T-helper 2 cell (primary cell): ENCODE measurements around the gene NACAD.

ENCODE experiments used
- DNase-seq, 5 experiments: peaks; one replicate each; pipeline versions ENCODE4 v3.0.0 to v3.0.0-alpha.2; 2012 to 2022

NACAD gene

DNA sequence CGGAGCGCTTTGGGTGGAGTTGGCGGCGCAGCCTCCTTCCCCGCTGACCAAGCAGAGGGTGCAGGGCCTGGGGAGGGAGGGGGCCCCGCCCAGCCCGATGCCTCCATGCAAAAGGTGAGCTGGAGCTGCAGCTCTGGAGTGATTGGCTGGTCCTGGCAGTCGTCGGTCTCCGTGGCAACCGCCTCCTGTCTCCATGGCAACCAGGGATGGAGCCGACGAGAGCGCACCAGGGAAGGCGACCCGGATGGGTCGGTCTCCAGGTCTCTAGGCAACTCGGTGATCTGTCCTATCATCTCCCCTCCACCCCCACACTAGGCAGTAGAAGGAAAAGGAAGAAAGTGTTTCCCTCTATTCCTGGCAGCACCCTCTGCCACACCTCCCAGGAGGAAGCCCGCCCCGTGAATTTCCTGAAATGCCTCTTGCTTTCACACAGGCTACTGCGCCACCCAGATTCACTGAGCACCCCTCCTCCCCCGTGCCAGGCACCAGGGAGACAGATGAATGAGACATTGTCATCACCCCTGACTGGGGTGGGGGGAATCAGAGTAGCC, 647 bp upstream of the NACAD start:
- peak in 4 of 5 experiments; percentile 48 to 75 (median 51) for DNase-seq

DNA sequence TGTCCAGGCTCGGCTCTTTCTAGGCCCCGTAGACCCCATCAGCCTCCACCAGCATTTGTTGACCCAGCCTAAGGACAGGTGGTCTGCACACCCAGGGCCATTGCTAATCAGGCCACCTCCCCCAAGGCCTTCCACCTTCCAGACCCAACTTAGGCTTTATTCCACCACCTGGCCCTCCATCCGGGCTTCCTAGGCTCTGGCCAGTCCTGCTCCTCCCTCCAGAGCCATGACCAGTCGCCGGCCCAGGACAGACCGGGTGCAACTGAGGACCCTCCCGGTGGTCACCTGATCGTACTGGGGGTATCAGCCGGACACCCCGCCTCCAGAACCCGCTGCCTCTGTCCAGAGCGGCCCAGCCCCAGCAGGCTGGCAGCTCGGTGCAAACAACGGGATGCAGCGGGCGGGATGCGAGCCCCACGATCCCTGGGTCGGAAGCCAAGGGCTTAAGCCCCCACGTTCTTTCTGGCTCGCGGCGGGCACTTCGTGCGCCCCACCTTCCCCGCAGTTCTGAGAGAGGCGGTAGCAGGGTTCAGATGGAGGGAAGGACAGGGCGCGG, 545 bp downstream of the NACAD start:
- DNase-seq, result no peak

DNA sequence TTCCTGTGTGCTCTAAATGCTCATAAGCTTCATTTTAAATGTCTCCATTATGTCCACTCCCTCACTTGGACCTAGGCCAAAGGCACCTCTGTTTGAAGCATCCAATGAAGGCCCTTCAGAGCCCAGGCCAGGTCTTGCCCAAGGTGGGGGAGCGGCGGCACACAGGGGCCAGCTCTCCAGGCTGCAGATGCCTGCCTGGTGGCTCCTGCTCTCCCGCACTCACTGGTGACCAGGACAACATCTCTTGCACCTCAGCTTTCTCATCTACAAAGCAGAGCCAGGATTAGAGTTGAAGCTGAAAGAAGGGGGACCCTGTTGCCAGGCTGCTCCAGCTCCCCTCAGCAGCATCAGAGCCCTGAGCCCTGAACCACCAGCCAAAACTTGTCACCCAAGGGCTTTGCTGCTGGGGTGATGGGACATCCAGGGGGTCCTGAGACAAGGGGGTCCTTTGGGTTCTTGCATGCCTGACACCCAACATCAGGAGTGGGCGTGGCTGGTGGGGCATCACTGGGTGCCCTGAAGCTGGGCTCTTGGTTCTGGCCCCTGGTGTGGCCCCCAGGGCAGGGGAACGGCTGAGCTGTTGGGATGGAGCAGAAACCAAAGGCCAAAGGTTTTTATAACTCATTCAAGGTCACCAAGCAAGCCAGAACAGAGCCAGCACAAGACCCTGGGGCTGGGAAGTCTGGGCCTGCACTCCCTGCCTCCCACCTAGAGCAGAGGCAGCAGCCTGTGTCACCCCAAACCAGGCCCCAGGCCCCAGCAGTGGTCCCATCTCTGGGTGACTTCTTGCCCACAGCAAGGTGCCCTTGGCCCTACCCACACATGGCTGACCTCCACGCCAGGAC, 1.2 kb downstream of the NACAD start:
- no peak for DNase-seq

DNA sequence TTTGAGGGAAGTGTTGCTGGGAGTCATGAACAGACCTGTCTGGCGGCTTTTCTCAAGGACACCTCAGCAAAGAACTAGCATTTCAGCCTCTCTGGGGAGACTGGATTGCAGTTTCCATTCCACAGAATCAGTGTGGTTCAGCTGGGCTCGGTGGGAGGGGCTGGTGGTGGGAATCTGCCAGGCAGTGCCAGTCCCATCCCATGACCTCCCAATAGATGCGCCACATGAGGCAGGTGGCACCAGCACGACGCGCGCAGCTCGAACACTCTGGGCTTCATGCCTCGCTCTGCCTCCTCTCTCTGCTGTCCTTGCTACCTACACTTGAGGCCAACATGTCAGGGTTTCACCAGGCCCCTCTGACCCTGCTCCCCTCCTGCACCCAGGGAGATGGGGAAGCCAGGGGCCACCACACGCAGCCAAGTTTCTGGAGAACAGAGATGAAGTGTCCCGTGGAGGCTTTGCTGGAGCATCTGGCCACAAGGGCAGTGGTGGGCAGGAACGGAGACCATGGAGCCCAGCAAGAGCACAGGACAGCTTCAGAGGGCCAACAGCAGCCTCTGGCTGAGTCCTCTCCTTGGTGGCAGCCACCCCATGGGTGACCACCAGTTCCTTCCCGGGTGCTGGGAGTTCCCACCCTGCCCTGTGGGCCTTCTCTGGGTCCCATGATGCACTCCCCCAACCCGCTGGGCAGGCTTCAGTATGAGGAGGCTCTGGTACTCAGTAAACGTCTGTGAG, 2.3 kb downstream of the NACAD start:
- no peak for DNase-seq

DNA sequence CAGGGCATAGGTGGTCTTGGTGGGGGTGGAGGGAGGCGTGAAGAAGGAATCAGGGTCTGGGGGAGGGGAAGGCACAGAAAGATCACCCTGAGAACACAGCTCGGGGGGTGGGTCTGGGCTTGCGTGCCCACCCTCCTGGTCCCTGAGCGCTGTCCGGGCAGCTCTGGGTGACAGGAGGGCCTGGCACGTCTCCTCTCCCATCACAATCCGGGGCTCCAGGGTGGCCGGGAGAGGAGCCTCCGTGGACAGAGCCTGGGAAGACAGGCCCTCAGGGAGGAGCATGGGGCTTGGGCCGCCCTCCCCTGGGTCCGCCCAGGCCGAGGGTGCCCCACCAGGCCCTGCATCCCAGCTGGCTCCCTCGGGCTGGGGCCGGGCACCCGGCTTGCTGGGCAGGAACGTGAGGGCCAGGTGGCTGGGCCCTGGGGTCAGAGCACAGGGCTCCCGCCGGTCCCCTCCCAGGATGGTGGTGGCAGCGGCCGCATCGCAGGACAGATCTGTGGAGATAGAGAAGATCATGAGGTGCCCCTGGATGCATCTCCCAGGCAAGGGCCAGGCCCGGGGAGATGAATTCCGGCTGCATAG, 3.1 kb downstream of the NACAD start:
- DNase-seq, result no peak

DNA sequence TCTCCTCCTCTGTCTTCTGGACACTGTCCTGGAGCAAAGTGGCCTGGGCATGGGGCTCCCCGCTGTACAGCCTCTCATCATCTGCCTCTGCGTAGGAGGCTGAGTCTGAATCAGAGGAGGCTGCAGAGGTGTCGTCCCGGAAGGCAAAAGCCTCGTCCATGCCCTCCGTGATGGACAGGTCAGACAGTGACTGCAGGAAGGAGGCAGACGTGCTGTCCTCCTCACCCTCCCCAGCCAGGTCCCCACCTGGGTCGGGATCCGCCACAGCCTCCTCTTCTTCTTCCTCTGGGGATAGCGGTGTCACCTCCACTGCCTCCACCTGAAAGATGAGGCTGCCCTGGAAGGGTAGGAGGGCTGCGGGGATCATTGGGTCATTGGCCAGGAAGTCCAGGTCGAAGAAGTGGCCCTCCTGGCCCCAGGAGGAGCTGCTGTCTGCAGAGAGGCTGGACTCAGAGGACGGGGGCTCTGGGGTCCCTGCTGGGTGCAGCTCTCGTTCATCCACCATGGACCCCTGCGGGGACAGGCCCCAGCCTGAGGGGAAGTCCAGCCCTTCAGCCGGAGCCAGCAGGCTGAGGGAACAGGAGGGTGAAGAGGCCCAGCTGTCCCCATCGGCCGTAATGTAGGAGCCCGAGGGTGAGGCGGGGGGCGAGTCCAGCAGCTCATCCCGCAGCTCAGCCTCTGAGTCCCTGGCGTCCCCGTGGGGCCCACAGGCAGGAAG, 3.7 kb downstream of the NACAD start:
- DNase-seq, result no peak

DNA sequence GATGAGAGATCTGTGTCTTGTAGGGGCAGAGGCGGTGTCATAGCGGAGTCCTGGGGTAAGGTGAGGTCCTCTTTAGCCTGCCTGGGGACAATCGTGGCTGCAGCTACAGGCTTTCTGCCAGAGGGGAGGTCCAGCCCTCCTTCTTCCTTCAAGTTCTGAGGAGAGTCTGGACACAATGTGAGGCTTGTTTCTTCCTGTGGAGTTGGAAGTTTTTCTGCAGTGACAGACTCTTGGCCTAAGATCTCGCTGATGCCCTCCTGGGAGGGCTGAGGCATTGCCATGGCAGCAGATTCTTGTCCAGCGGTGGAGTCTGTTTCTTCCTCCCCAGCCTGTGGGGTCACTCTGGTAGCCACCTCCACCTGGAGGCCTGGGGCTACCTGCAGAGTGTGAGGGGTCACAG, 4.4 kb downstream of the NACAD start:
- no peak for DNase-seq

DNA sequence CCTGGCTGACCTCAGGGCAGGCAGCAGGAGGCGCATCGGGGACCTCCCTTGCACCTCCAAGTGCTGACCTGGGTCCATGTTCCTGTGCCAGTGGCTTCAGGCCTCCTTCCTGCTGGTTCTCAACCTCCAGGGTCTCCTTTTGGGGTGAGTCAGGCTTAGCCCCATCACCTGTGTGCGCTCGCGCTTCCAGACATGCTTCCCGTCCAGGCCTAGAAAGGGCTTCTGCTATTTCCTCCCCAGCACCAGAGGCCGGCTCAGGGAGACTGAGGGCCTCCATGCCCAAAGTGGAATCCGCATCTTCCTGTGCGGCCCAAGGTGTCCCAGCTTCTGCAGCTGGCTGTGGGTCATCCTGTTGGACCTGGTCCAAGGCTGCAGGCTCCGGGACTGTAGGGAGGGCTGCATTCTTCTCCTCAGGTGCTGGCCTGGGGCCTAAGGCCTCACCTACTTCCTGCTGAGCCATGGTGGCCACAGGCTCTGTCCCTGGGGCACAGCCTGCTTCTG, 5.9 kb downstream of the NACAD start:
- no peak for DNase-seq

DNA sequence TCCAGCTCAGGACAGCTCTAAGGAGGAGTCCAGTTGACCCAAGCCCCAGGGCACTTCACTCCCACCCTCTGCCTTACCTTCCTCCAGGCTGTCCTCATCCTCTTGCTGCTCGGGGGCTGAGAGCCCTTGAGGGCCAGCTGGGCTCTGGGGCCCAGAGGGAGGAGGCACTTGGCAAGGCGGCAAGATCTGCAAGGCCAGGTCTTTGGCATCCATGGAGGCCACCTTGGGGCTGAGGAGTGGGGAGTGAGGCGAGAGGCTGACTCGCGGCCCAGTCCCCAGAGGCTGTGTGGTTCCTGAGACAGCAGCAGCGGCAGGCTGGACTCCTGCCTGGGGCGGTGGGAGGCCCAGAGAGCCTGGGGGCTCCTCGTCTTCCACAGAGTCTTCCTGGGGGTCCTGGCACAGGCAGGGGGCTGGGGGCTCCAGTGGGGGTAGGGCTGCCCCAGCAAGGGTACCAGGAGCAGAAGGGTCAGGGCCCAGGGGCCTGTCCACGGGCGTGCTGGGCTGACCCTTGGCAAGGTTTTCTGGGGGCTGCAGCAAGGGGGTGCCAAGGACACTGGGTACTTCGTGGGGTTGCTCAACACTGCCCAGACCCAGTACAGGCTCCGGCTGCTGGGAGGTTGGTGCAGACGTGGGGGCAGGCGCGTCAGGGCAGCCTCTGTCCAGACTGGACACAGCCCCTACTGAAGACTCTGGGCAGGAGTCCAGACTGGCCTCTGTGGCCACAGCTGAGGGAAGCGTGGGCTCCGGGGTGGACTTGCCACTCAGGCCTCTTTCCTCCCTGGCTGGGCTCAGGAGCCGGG, 6.5 kb downstream of the NACAD start:
- no peak for DNase-seq

DNA sequence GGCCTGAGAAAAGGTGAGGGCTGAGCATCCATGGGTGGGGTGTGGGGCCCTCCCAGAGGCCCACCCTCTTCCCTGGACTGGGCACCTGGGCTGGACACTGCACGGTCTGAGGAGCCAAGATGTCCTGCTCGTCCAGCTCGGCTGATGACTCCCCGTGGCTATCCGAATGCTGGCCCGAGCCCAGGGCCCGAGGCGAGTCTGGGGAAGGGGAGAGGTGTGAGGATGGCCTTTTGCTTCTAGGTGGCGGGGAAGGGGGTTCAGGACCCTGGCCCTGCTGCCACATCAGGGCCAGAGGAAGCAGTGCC, 7.1 kb downstream of the NACAD start:
- no peak for DNase-seq

DNA sequence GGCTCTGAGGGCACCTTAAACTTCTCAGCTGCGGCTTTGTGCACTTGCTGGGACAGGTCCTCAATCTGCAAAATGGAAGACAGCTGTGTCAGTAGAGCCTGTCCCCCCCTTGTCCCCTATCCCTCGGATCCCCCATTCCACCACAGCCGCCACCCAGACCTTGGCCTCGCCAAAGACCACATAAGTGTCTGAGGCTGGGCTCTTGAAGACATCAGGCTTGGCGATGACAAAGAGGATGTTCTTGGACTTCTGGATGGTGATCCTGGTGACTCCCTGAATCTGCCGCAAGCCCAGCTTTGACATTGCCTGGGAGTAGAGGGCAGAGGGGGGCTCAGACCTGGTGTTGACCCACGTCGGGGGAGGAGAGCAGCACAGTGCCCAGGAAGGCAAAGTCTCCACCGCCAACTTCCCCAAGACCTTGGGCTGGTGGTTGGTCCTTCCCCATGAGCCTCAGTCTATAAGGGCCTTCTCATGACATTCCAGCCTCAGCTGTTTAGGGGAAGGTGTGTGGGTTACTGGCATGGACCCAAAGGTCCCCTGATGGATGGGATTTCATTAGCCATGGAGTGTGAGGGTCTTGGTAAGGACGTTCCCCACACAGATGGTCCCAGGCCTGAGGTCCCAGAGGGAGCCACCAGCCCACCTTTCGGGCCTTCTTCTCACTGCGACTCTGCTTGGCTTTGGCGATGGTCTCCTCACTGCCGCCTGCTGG, 7.7 kb downstream of the NACAD start:
- DNase-seq, result no peak

DNA sequence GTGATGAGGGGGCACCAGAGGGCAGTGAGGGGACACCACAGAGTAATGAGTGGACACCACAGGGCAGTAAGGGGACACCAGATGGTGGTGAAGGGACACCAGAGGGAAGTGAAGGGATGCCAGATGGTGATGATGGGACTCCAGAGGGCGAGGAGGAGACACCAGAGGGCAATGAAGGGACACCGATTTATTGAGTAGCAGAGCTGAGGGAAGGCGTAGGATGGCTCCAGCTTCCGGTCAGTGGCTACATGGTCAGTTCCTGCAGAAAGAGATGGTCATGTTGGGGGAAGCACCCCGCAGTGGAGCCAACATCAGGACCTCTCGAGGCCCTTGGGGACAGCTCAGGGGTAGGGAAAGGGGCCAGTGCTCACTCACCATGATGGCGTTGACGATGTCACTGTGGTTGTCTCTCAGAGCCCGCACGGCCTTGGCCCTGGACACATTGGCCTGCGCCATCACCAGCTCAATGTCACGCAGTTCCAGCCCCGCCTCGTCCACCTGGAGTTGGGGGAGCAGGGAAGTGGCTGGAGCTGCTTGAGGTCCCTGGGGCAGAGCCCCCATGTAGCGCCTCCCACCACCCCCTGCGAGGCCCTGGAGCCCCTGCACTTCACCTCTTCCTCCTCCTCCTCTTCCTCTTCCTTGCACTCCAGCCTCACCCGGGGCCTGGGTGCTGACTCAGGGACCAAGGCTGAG, 8.4 kb downstream of the NACAD start:
- peak in 1 of 5 experiments; percentile 18 for DNase-seq

DNA sequence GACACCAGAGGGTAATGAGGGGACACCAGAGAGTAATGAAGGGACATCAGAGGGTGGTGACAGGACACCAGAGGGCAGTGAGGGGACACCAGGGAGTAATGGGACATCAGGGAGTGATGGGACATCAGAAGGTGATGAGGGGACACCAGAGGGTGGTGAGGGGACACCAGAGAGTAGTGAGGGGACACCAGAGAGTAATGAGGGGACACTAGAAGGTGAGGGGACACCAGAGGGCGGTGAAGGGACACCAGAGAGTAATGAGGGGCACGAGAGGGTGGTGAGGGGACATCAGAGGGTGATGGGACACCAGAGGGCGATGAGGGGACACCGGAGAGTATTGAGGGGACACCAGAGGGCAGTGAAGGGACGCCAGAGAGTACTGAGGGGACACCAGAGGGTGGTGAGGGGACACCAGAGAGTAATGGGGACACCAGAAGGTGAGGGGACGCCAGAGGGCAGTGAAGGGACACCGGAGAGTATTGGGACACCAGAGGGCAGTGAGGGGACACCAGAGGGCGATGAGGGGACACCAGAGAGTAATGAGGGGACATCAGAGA, 10.6 kb downstream of the NACAD start:
- DNase-seq, result peak in 1 of 5 experiments; percentile 15

DNA sequence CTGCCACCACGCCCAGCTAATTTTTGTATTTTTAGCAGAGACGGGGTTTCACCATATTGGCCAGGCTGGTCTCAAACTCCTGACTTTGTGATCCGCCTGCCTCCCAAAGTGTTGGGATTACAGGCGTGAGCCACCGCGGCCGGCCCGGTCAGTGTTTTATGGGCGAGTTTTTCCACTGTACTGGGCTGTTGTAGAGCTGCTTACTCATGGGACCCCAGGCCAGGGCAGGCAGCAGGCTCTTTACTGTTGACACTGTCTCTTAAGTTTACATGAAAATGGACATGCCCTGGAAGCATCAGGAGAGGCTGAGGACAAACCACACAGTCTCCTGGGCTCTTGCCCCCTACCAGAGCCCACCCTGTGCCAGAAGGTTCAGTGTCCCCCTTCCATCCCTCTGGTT, 11.2 kb downstream of the NACAD start:
- DNase-seq, result no peak

DNA sequence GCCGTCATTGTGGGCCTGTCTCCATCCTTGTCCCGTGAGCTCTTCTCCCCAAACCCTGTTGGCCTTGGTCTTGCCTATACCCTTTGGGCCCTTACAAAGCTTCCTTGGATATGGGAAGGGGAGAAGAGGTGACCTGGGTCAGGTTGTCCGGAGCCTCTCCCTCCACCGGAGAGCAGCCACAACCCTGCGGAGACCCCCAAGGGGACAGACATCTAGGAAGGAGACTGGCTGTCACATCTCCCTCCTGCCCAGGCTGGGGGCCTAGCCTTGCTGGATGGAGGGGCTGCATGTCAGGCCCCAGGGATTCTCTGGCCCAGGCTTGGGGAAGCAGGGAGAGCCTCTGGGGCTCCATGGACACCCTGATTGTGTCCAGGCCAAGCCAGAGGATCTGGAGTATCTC, 11.8 kb downstream of the NACAD start:
- no peak for DNase-seq

DNA sequence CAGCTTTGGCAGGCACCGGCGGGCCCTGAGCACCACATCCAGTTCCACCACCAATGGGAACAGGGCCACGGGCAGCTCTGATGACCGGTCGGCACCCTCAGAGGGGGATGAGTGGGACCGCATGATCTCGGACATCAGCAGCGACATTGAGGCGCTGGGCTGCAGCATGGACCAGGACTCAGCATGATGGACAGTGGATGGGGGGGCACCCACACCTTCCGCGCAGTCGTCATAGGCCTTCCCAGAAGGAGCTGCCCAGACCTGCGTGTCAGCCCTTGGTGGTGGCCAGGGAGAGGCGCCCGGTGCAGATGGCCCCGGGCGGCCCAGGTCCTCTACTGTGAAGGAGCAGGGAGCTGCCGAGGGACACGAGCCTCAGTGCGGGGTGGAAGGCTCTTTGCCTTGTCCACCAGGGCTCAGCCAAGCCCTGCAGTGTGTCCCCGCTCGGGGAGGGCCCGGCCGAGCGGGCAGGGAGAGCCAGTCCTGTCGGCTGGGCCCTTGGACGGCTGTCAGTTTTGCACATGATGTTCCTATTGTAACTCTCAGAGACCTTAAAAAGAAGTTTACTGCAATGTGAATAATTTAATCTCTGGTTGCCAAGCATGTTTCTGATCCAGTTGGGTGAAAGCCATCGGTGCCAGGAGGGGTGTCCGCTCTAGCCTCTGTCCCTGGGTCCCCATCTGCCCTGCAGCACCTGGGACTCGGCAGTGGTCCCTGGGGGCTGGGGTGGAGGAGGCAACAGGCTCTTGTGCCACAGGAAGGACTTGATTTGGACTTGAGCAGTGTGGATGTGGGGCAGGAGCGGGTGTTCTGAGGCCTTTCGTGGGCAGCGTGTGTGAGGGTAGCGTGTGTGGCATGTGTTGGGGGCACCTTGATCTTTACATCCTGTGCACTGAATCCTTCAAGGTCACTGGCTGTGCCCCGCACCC, 12.6 kb downstream of the NACAD start:
- DNase-seq, result no peak

DNA sequence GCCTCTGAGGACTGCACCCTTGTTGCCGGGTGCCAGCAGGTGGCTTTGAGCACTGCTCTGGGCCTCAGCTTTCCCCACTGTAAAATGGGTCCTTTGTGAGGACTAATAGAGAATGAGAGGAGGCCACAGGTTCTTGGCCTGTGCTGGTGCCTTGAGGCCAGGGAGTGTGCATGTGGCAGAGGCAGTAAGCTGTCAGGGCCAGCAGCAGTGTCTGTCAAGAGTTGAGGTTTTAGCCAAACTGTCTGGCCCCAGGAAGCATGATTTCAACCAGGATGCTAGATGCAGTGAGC, 13.5 kb downstream of the NACAD start:
- no peak for DNase-seq

DNA sequence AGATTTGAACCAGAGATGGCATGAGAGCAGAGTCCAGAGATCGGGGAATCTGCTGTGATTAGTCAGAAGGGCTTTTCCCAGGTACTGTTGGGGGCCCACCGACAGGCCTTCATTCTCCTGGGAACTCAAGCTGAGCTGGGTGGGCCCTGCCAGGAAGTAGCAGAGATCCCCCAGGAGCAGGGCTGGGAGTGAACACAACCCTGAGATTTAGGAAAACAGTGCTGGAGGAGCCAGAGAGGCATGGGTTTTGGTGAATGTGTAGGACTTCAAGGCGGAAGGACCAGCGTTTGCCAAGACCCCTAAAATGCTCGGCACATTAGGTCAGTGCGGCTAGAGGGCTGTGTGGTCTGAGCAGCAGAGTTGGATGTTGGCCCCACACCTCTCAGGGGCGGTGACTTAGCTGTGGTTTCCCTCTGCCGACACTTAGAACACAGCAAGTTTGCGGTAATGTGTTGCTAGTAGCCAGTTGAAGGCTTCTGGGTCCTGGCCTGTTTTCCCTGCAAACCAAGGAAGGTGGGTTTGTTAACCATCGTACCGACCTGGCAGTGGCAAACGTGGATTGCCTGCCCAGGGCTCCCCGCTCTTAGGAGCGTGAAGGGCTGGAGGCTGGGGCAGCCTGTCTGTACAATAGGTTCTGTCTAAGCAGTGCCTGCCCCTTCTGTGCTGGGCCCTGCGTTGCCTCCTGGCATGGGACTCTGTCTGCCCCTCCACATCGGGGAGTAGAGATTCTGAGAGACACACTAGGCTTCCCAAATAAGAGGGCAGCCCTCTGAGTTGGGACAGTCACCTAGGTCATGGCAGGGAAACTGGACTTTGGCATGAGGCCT, 14.0 kb downstream of the NACAD start:
- no peak for DNase-seq
